ENCODE results near the gene LCE1D. TPM values are rescaled to one million over a fixed set of nuclear protein-coding genes. Genes with fewer than 3 reads are reported as not detected.

Gene LCE1D
- total and polyA plus RNA-seq, 9 donors, result not detected

- Histone ChIP-seq H3K4me1 (ENCODE audit: insufficient read depth) (no peaks in the 10 kb centered on the region), H3K27me3 (no peaks in the 10 kb centered on the region), H3K36me3 (no peaks in the 10 kb centered on the region), H3K4me3 (no peak within 1 kb of the TSS), H3K9me3 (no peaks in the 10 kb centered on the region), H3K27ac (no peak within 1 kb of the TSS)
- TF ChIP-seq POLR2A (IDR thresholded peaks at IDR 0.05) (no peak), EP300 (IDR thresholded peaks at IDR 0.05) (no peak), CTCF (IDR thresholded peaks at IDR 0.05) (no peak)
- no peak for DNase-seq
- intact Hi-C loops (cut with DNase I), result no loop called here
- 69 to 78% (median 73%) methylated on average over 6 of the region's 6 CpGs for WGBS, 3 donors
These were observed 21.6 kb upstream of the LCE1D start, which contains the start of gene LCE1F for GRCh38 chr1:152774875-152775274. LCE1F (plus strand) TSS chr1:152775140; CDS start chr1:152776372, 1,232 bp downstream.

- intact Hi-C loops (cut with DNase I), result no loop called here
- no peaks in the 10 kb centered on the region for H3K9me3 ChIP-seq
- no peaks in the 10 kb centered on the region for H3K4me1 ChIP-seq (ENCODE audit: insufficient read depth)
- DNase-seq, result no peak
- H3K27ac ChIP-seq, result no peak overlapping the region
- TF ChIP-seq CTCF (IDR thresholded peaks at IDR 0.05) (no peak), POLR2A (IDR thresholded peaks at IDR 0.05) (no peak), EP300 (IDR thresholded peaks at IDR 0.05) (no peak)
- 67 to 76% (median 76%) methylated on average over 10 to 11 of the region's 11 CpGs for WGBS, 3 donors
- H3K4me3 ChIP-seq, result no peak overlapping the region
- no peaks in the 10 kb centered on the region for H3K27me3 ChIP-seq
- no peaks in the 10 kb centered on the region for H3K36me3 ChIP-seq
These were observed 20.2 kb upstream of the LCE1D start for GRCh38 chr1:152776361-152776760.

- H3K4me3 ChIP-seq, result no peak overlapping the region
- TF ChIP-seq CTCF (IDR thresholded peaks at IDR 0.05) (no peak), EP300 (IDR thresholded peaks at IDR 0.05) (no peak), POLR2A (IDR thresholded peaks at IDR 0.05) (no peak)
These were observed 18.9 kb upstream of the LCE1D start for GRCh38 chr1:152777510-152778137.

DNA sequence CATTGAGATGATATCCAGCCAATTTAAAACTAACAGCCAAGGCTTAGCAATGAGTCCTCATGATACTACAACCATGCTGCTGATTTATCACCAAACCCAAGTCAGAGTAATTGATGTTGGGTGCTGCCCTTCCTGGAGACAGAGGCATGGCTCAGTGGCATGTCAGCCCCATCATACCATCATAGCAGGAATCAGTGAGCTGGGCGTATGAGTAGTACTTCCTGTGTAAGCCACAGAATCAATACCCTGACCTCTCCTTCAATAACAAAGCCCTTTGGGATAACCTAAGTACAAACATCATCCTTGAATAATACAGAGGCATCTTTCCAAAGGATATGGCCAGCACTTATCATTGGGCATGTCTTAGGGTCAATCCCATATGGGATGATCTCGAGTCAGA lies 13.4 kb upstream of the LCE1D start:
- Histone ChIP-seq H3K4me3 (no peak overlapping the region), H3K36me3 (no peaks in the 10 kb centered on the region), H3K9me3 (no peaks in the 10 kb centered on the region), H3K27ac (no peak overlapping the region), H3K27me3 (no peaks in the 10 kb centered on the region), H3K4me1 (ENCODE audit: insufficient read depth) (no peaks in the 10 kb centered on the region)
- no peak for TF ChIP-seq CTCF (IDR thresholded peaks at IDR 0.05)
- DNase-seq, result no peak
- intact Hi-C loops (cut with DNase I), result no loop called here
- WGBS, 3 donors, result 67 to 81% (median 78%) methylated on average over 2 of the region's 2 CpGs

More at GRCh38 chr1:152777510-152778137, 18.9 kb upstream of the LCE1D start:
- Histone ChIP-seq H3K4me1 (ENCODE audit: insufficient read depth) (no peaks in the 10 kb centered on the region), H3K27me3 (no peaks in the 10 kb centered on the region), H3K27ac (no peak overlapping the region), H3K36me3 (no peaks in the 10 kb centered on the region), H3K9me3 (no peaks in the 10 kb centered on the region)
- WGBS, 3 donors, result 58 to 73% (median 67%) methylated on average over 4 of the region's 4 CpGs
- intact Hi-C loops (cut with DNase I), result no loop called here
- DNase-seq, result no peak
